Measurements from ENCODE around the gene GALM. TPM values are rescaled to one million over a fixed set of nuclear protein-coding genes. Genes with fewer than 3 reads are reported as not detected.

The GALM gene
- total and polyA plus RNA-seq, 12 donors, result 40.0 to 351 (median 151) TPM

DNA sequence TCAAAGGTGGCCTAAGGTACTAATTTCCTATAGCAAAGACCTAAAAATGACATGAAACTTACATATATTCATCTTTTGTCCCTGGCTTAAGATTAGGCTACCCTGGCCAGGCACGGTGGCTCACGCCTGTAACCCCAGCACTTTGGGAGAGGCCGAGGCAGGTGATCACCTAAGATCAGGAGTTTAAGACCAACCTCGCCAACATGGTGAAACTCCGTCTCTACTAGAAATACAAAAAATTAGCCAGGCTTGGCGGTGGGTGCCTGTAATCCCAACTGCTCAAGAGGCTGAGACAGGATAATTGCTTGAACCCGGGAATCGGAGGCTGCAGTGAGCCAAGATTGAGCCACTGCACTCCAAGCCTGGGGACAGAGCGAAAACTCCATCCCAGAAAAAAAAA is 79.4 kb downstream of the GALM start:
- Histone ChIP-seq H3K27ac (no peak overlapping the region), H3K4me3 (no peak overlapping the region), H3K36me3 (replicated peaks in 1 of 2) (peaks cover 0 to 66% of the 10 kb centered on the region in 2 donors), H3K4me1 (replicated peaks in 1 of 2) (peaks cover 25 to 59% of the 10 kb centered on the region in 2 donors), H3K27me3 (no peaks in the 10 kb centered on the region), H3K9me3 (replicated peaks in 1 of 3) (no peaks in the 10 kb centered on the region)
- DNase-seq, result no peak
- 73 to 81% (median 76%) methylated on average over 9 of the region's 9 CpGs for WGBS, 4 donors
- intact Hi-C loops (cut with DNase I), result loop anchor here in 1 of 2 donors (5.0 kb wide), 1 partner anchor 143 kb away; the partner anchor contains the start of gene HNRNPLL
- TF ChIP-seq POLR2A (IDR thresholded peaks at IDR 0.05), result no peak
- TF ChIP-seq, protein P1, sequence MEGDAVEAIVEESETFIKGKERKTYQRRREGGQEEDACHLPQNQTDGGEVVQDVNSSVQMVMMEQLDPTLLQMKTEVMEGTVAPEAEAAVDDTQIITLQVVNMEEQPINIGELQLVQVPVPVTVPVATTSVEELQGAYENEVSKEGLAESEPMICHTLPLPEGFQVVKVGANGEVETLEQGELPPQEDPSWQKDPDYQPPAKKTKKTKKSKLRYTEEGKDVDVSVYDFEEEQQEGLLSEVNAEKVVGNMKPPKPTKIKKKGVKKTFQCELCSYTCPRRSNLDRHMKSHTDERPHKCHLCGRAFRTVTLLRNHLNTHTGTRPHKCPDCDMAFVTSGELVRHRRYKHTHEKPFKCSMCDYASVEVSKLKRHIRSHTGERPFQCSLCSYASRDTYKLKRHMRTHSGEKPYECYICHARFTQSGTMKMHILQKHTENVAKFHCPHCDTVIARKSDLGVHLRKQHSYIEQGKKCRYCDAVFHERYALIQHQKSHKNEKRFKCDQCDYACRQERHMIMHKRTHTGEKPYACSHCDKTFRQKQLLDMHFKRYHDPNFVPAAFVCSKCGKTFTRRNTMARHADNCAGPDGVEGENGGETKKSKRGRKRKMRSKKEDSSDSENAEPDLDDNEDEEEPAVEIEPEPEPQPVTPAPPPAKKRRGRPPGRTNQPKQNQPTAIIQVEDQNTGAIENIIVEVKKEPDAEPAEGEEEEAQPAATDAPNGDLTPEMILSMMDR (IDR thresholded peaks at IDR 0.05), result no peak

DNA sequence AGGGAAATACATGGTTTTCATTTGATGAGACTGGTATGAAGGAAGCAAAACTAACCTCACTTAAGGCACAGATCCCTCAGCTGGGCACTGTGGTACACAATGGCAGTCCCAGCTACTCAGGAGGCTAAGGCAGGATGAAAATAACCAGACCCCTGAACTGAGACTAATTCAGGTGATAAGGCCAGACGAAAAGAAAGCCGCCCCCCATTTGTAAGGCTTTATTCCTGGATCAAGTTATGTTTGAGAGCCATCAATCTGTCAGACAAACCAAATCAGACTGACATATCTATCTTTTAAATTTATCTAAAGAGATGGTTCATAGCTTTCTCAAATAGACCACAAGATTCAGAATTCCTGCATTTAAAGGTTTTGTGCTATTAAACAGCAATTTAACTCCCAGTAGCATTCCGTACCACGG is 81.1 kb downstream of the GALM start:
- WGBS, 4 donors, result 64 to 70% (median 69%) methylated on average over 4 of the region's 4 CpGs
- H3K4me1 ChIP-seq (replicated peaks in 1 of 2), result peaks cover 19 to 54% of the 10 kb centered on the region in 2 donors
- peaks cover 0 to 66% of the 10 kb centered on the region in 2 donors for H3K36me3 ChIP-seq (replicated peaks in 1 of 2)
- H3K9me3 ChIP-seq (replicated peaks in 1 of 3), result no peaks in the 10 kb centered on the region
- intact Hi-C loops (cut with DNase I), result loop anchor here in 1 of 2 donors (5.0 kb wide), 1 partner anchor 145 kb away; the partner anchor contains the start of gene HNRNPLL
- H3K27ac ChIP-seq, result no peak overlapping the region
- DNase-seq, result no peak
- TF ChIP-seq, protein P1 (IDR thresholded peaks at IDR 0.05), result no peak
- no peak for TF ChIP-seq POLR2A (IDR thresholded peaks at IDR 0.05)
- H3K27me3 ChIP-seq, result no peaks in the 10 kb centered on the region
- H3K4me3 ChIP-seq, result no peak overlapping the region

DNA sequence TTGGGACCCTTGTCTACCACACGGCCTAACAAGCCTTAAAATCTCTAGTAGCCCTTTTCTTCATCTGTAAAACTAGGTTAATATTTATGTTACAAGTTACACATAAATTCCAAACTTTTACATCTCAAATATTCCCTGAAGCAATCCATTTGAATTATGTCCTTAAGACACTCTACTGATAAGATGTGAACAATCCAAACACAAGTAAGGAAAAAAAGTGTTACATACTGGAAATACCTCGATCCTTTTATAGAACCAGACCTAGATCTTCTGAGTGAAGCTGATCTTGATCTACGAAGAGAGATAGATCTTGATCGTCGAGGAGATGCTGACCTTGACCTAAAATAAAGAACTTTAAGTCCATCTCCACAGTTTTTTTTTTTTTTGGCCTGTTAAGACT is 81.9 kb downstream of the GALM start:
- no peak for DNase-seq
- 40 to 48% (median 44%) methylated on average over 5 of the region's 5 CpGs for WGBS, 4 donors
- no peak for TF ChIP-seq POLR2A (IDR thresholded peaks at IDR 0.05)
- TF ChIP-seq, protein P1 (IDR thresholded peaks at IDR 0.05), result no peak
- Histone ChIP-seq H3K4me3 (no peak overlapping the region), H3K9me3 (replicated peaks in 1 of 3) (no peaks in the 10 kb centered on the region), H3K27ac (peak overlapping the region in 4 of 5 donors; percentile 10 to 38 (median 21)), H3K27me3 (no peaks in the 10 kb centered on the region), H3K36me3 (replicated peaks in 1 of 2) (peaks cover 0 to 66% of the 10 kb centered on the region in 2 donors), H3K4me1 (replicated peaks in 1 of 2) (peaks cover 19 to 54% of the 10 kb centered on the region in 2 donors)
- intact Hi-C loops (cut with DNase I), result loop anchor here in 1 of 2 donors (5.0 kb wide), 1 partner anchor 146 kb away; the partner anchor contains the start of gene HNRNPLL

DNA sequence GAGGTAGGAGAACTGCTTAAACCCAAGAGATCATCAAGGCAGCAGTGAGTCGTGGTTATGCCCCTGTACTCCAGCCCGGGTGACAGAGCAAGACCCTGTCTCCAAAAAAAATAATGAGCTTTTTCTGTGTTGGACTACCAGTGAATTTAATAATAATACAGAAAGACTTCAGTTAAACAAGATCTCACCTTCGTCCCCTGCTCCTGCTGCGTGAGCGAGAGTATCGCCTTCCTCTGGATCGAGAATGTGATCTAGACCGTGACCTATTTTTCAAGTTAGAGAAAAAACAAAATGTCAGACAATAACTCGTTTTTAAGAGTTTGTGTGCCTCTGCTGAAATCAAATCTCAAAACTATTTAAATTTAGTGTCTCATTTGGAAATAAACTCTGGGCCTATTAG is 82.5 kb downstream of the GALM start:
- Histone ChIP-seq H3K4me1 (replicated peaks in 1 of 2) (peaks cover 19 to 54% of the 10 kb centered on the region in 2 donors), H3K9me3 (replicated peaks in 1 of 3) (no peaks in the 10 kb centered on the region), H3K27me3 (no peaks in the 10 kb centered on the region), H3K4me3 (no peak overlapping the region), H3K36me3 (replicated peaks in 1 of 2) (peaks cover 0 to 66% of the 10 kb centered on the region in 2 donors), H3K27ac (peak overlapping the region in 3 of 5 donors; percentile 11 to 38 (median 31))
- 54 to 76% (median 60%) methylated on average over 9 of the region's 9 CpGs for WGBS, 4 donors
- no peak for DNase-seq
- TF ChIP-seq, protein P1 (IDR thresholded peaks at IDR 0.05), result no peak
- TF ChIP-seq POLR2A (IDR thresholded peaks at IDR 0.05), result no peak
- intact Hi-C loops (cut with DNase I), result loop anchor here in 1 of 2 donors (5.0 kb wide), 1 partner anchor 146 kb away; the partner anchor contains the start of gene HNRNPLL

Measured in adrenal gland (tissue), 12 donors.